ENCODE data around the gene EML5.

DNA sequence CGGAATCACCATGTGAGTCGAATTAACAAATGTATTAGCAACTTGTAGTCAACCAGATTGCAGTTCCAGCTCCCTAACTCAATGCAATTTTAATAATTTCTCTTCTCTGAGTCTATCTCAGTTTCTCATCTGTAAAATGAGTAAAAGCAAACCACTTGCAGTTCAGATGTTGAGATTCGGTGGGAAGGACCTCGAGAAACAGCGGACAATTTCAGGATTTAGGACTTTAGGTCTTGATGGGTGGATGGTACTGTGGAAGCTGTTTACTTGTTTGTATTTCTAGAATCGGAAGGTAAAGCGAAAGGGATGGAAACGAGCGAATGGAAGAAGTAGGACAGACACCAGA, 31.2 kb upstream of the EML5 start:
- TF ChIP-seq REPIN1 (tag by site-specific recombination; IDR thresholded peaks at IDR 0.05; ENCODE audit: low read depth) (no peak), ZNF10 (tag by site-specific recombination; IDR thresholded peaks at IDR 0.05) (no peak), ZNF350 (tag by site-specific recombination; IDR thresholded peaks at IDR 0.05) (no peak), ZNF19 (tag by site-specific recombination; IDR thresholded peaks at IDR 0.05; ENCODE audit: low read depth) (no peak)
- TF ChIP-seq, protein P1, sequence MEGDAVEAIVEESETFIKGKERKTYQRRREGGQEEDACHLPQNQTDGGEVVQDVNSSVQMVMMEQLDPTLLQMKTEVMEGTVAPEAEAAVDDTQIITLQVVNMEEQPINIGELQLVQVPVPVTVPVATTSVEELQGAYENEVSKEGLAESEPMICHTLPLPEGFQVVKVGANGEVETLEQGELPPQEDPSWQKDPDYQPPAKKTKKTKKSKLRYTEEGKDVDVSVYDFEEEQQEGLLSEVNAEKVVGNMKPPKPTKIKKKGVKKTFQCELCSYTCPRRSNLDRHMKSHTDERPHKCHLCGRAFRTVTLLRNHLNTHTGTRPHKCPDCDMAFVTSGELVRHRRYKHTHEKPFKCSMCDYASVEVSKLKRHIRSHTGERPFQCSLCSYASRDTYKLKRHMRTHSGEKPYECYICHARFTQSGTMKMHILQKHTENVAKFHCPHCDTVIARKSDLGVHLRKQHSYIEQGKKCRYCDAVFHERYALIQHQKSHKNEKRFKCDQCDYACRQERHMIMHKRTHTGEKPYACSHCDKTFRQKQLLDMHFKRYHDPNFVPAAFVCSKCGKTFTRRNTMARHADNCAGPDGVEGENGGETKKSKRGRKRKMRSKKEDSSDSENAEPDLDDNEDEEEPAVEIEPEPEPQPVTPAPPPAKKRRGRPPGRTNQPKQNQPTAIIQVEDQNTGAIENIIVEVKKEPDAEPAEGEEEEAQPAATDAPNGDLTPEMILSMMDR (tag by site-specific recombination; IDR thresholded peaks at IDR 0.05) = no peak

Data from HEK293 (cell line).